IMR-90 (cell line): ENCODE data around the gene SPACDR. TPM values are rescaled to one million over a fixed set of nuclear protein-coding genes. Genes with fewer than 3 reads are reported as not detected.

Source experiments
- ATAC-seq: fragments of 200-7000 bp; cut with Tn5 transposase; 2 replicates; pipeline ENCODE4 v1.9.1; 2020; ENCODE audit warnings: low read depth, mild to moderate bottlenecking, moderate library complexity
- BruUV-seq: library from RNA; stranded (reverse); fragments of 400-500 nt; replicated peaks from 2 replicates; lab custom pipeline; 2021; lab: Mats Ljungman, UMichigan
- CTCF ChIA-PET: fragments of 300-600 bp; formaldehyde crosslinking; extraction: SDS; loops from one replicate; lab custom pipeline; 2021; ENCODE audit warnings: antibody characterized with exemption; lab: Yijun Ruan, JAX
- POLR2A ChIA-PET: fragments of 300-600 bp; sonication (Branson Sonifier 250); formaldehyde crosslinking; loops from one replicate; lab custom pipeline; 2022; ENCODE audit warnings: antibody characterized with exemption; ENCODE audit not compliant: unreplicated experiment; lab: Charles Lee
- DNase-seq: peaks from one replicate; pipeline ENCODE4 v3.0.0; 2013
- H2AFZ ChIP-seq: replicated peaks from 2 replicates; pipeline ENCODE3; 2013; ENCODE audit warnings: low read length, mild to moderate bottlenecking; ENCODE audit not compliant: poor library complexity
- H2AK5ac ChIP-seq: 2 replicates; pipeline ENCODE4 v1.6.1; 2013; ENCODE audit warnings: low read depth, low read length, inconsistent platforms
- H2AK9ac ChIP-seq: replicated peaks from 2 replicates; pipeline ENCODE3; 2013; ENCODE audit warnings: mild to moderate bottlenecking, low read depth, low read length, moderate library complexity; ENCODE audit not compliant: poor library complexity
- H2BK120ac ChIP-seq: 2 replicates; pipeline ENCODE4 v1.6.1; 2013; ENCODE audit warnings: low read depth, low read length, inconsistent platforms
- H2BK15ac ChIP-seq: 3 replicates; pipeline ENCODE4 v1.6.1; 2013; ENCODE audit warnings: low read depth, low read length, inconsistent platforms
- H2BK20ac ChIP-seq: 2 replicates; pipeline ENCODE4 v1.6.1; 2013; ENCODE audit warnings: low read depth, mild to moderate bottlenecking, inconsistent platforms, low read length, moderate library complexity
- H2BK5ac ChIP-seq: 2 replicates; pipeline ENCODE4 v1.6.1; 2013; ENCODE audit warnings: mild to moderate bottlenecking, low read depth, low read length, inconsistent platforms; ENCODE audit not compliant: poor library complexity, severe bottlenecking
- H3K14ac ChIP-seq: replicated peaks from 2 replicates; pipeline ENCODE4 v1.6.1; 2013; ENCODE audit warnings: low read depth, low read length, inconsistent platforms
- H3K18ac ChIP-seq: 2 replicates; pipeline ENCODE4 v1.6.1; 2013; ENCODE audit warnings: low read depth, low read length, control low read depth
- H3K23ac ChIP-seq: 2 replicates; pipeline ENCODE4 v1.6.1; 2013; ENCODE audit warnings: low read depth, low read length, inconsistent platforms
- H3K27ac ChIP-seq: 2 replicates; pipeline ENCODE4 v1.5.1; 2013; ENCODE audit warnings: mild to moderate bottlenecking, control low read depth, low read length; ENCODE audit not compliant: insufficient read depth
- H3K27me3 ChIP-seq: 2 replicates; pipeline ENCODE4 v1.6.1; 2013; ENCODE audit warnings: low read length; ENCODE audit not compliant: control insufficient read depth, insufficient read depth
- H3K36me3 ChIP-seq: 2 replicates; pipeline ENCODE4 v1.6.1; 2013; ENCODE audit warnings: low read length, mixed read lengths; ENCODE audit not compliant: control insufficient read depth, insufficient read depth
- H3K4ac ChIP-seq: 2 replicates; pipeline ENCODE4 v1.6.1; 2013; ENCODE audit warnings: low read depth, low read length, inconsistent platforms
- H3K4me1 ChIP-seq: 2 replicates; pipeline ENCODE4 v1.6.1; 2013; ENCODE audit warnings: low read length, mixed read lengths; ENCODE audit not compliant: control insufficient read depth, insufficient read depth
- H3K4me2 ChIP-seq: 2 replicates; pipeline ENCODE4 v1.6.1; 2013; ENCODE audit warnings: low read depth, mild to moderate bottlenecking, control low read depth, low read length, moderate library complexity
- H3K4me3 ChIP-seq: 2 replicates; pipeline ENCODE4 v1.5.1; 2013; ENCODE audit warnings: low read depth, mild to moderate bottlenecking, control low read depth, low read length, moderate library complexity; ENCODE audit not compliant: insufficient read depth
- H3K56ac ChIP-seq: 2 replicates; pipeline ENCODE4 v1.6.1; 2013; ENCODE audit warnings: low read length, inconsistent platforms; ENCODE audit not compliant: insufficient read depth; ENCODE audit errors: extremely low read depth
- H3K79me1 ChIP-seq, 2 experiments: 2 replicates each; pipeline ENCODE4 v1.6.1; 2013; ENCODE audit warnings: low read length in 2 of 2, inconsistent platforms in 1 of 2, low read depth in 1 of 2
- H3K9ac ChIP-seq: 2 replicates; pipeline ENCODE4 v1.6.1; 2013; ENCODE audit warnings: low read depth, low read length, control low read depth
- H3K9me1 ChIP-seq: 2 replicates; pipeline ENCODE4 v1.6.1; 2013; ENCODE audit warnings: low read length, inconsistent platforms; ENCODE audit not compliant: insufficient read depth
- H3K9me3 ChIP-seq: 2 replicates; pipeline ENCODE4 v1.6.1; 2013; ENCODE audit warnings: low read length; ENCODE audit not compliant: control insufficient read depth, insufficient read depth
- H4K20me1 ChIP-seq: 2 replicates; pipeline ENCODE4 v1.6.1; 2013; ENCODE audit warnings: low read length, inconsistent platforms; ENCODE audit not compliant: insufficient read depth
- H4K5ac ChIP-seq: 2 replicates; pipeline ENCODE4 v1.6.1; 2013; ENCODE audit warnings: mild to moderate bottlenecking, low read depth, low read length, control low read depth
- H4K8ac ChIP-seq, 2 experiments: 2 replicates each; pipeline ENCODE4 v1.6.1; 2013; ENCODE audit warnings: low read depth in 2 of 2, low read length in 2 of 2, control low read depth in 1 of 2, inconsistent platforms in 1 of 2
- H4K91ac ChIP-seq: 2 replicates; pipeline ENCODE4 v1.6.1; 2013; ENCODE audit warnings: low read depth, low read length, inconsistent platforms; ENCODE audit not compliant: insufficient read depth
- BHLHE40 ChIP-seq: fragments of 150-350 bp; IDR thresholded peaks from 2 replicates; pipeline ENCODE4 v1.6.1; 2016; ENCODE audit warnings: mild to moderate bottlenecking, low read depth, low read length
- CEBPB ChIP-seq: IDR thresholded peaks from 2 replicates; pipeline ENCODE4 v1.6.1; 2012; ENCODE audit warnings: low read depth, low read length, improper control_type of control experiment
- CHD1 ChIP-seq: IDR thresholded peaks from 2 replicates; pipeline ENCODE4 v1.6.1; 2012; ENCODE audit warnings: low read depth, low read length, improper control_type of control experiment
- CTCF ChIP-seq: conservative IDR thresholded peaks from 2 replicates; pipeline ENCODE4 v1.5.1; 2012; ENCODE audit warnings: mild to moderate bottlenecking, low read depth, low read length, improper control_type of control experiment
- ELK1 ChIP-seq: fragments of 150-350 bp; IDR thresholded peaks from 2 replicates; pipeline ENCODE4 v1.6.1; 2016; ENCODE audit warnings: low read depth, mild to moderate bottlenecking, low read length, moderate library complexity, borderline replicate concordance
- FOS ChIP-seq: fragments of 150-350 bp; IDR thresholded peaks from 2 replicates; pipeline ENCODE4 v1.6.1; 2016; ENCODE audit warnings: low read depth, low read length
- MAFK ChIP-seq: IDR thresholded peaks from 2 replicates; pipeline ENCODE4 v1.6.1; 2012; ENCODE audit warnings: low read depth, low read length, improper control_type of control experiment
- MAZ ChIP-seq: IDR thresholded peaks from 2 replicates; pipeline ENCODE4 v1.6.1; 2012; ENCODE audit warnings: low read depth, mild to moderate bottlenecking, low read length, improper control_type of control experiment, moderate library complexity, borderline replicate concordance
- MXI1 ChIP-seq: IDR thresholded peaks from 2 replicates; pipeline ENCODE4 v1.6.1; 2012; ENCODE audit warnings: low read depth, mild to moderate bottlenecking, low read length, moderate library complexity, borderline replicate concordance
- NFE2L2 ChIP-seq: fragments of 150-350 bp; IDR thresholded peaks from 2 replicates; pipeline ENCODE4 v1.6.1; 2016; ENCODE audit warnings: low read depth, mild to moderate bottlenecking, low read length
- POLR2A ChIP-seq: IDR thresholded peaks from 2 replicates; pipeline ENCODE4 v1.6.1; 2012; ENCODE audit warnings: mild to moderate bottlenecking, low read depth, low read length
- RAD21 ChIP-seq: IDR thresholded peaks from 2 replicates; pipeline ENCODE4 v1.6.1; 2012; ENCODE audit warnings: low read length, improper control_type of control experiment
- RCOR1 ChIP-seq: IDR thresholded peaks from 2 replicates; pipeline ENCODE4 v1.6.1; 2012; ENCODE audit warnings: mild to moderate bottlenecking, low read length, improper control_type of control experiment; ENCODE audit not compliant: insufficient replicate concordance
- RFX5 ChIP-seq: IDR thresholded peaks from 2 replicates; pipeline ENCODE4 v1.8.0; 2012; ENCODE audit warnings: low read depth, mild to moderate bottlenecking, low read length, moderate library complexity
- SMC3 ChIP-seq: fragments of 150-350 bp; IDR thresholded peaks from 2 replicates; pipeline ENCODE4 v1.6.1; 2016; ENCODE audit warnings: low read depth, mild to moderate bottlenecking, antibody characterized with exemption, low read length, moderate library complexity
- USF2 ChIP-seq: fragments of 150-350 bp; IDR thresholded peaks from 2 replicates; pipeline ENCODE4 v1.6.1; 2017; ENCODE audit warnings: mild to moderate bottlenecking, antibody characterized with exemption, low read length, low read depth
- WGBS, 2 experiments: methylation state at CpG; one replicate each; pipeline versions ENCODE4 v1.1.5 to v1.1.7; 2013; ENCODE audit warnings: missing lambda C conversion rate in 2 of 2; ENCODE audit not compliant: insufficient read length in 1 of 2; ENCODE audit errors: extremely low coverage in 2 of 2; 5-methylcytosine and 5-hydroxymethylcytosine counted together
- dilution Hi-C: fragments of 300-500 bp; cut with HindIII; formaldehyde crosslinking; loops from one replicate; pipeline ENCODE4 v1.14.3; 2018; ENCODE audit warnings: low sequenced_read_pairs; ENCODE audit not compliant: unreplicated experiment
- in situ Hi-C: fragments of 300-500 bp; cut with MboI; formaldehyde crosslinking; loops from 3 replicates; pipeline ENCODE4 v1.14.3; 2019; ENCODE audit warnings: low sequenced_read_pairs, inconsistent platforms, mixed read lengths
- intact Hi-C: fragments of 100-400 bp; cut with micrococcal nuclease; formaldehyde crosslinking; loops from 2 replicates; pipeline ENCODE4 v1.10.0; 2022
- polyA plus RNA-seq, 3 experiments: library from polyadenylated mRNA; depleted of rRNA; stranded (reverse); fragments of >200 nt; gene quantifications; 2 replicates each; pipeline ENCODE4 v1.2.3, GENCODE V29; 2012; ENCODE audit warnings: low replicate concordance in 1 of 3
- total RNA-seq: library from RNA; depleted of rRNA; stranded (reverse); fragments of >200 nt; gene quantifications from 2 replicates; pipeline ENCODE4 v1.2.3, GENCODE V29; 2012

The SPACDR gene
- total and polyA plus RNA-seq, 2 of the 4 experiments (the other 2 are of a cell fraction) = 0.54 to 2.1 TPM

- Histone ChIP-seq H3K4me3 (no peak overlapping the region; the same call in 1 of the 2 replicates), H3K79me1 (peaks cover 25 to 57% of the 10 kb centered on the region in 2 experiments; a peak in 3 of 4 replicates), H2BK5ac (no peak overlapping the region), H4K5ac (no peak overlapping the region), H3K4me2 (peak overlapping the region; percentile 93), H3K27me3 (no peaks in the 10 kb centered on the region), H4K91ac (no peak overlapping the region), H2AK9ac (peak overlapping the region; percentile 73), H3K14ac (no peak overlapping the region), H3K56ac (no peak overlapping the region), H3K36me3 (peaks cover 36% of the 10 kb centered on the region; the same call in 1 of the 2 replicates), H4K8ac (no peak overlapping the region), H4K20me1 (peaks cover 33% of the 10 kb centered on the region), H3K18ac (no peak overlapping the region), H2AK5ac (peak overlapping the region; percentile 64), H3K4ac (no peak overlapping the region), H3K9me1 (no peaks in the 10 kb centered on the region), H3K9me3 (no peaks in the 10 kb centered on the region), H3K27ac (0 out of 2 replicates have a peak overlapping the region, but pooled peaks have one; percentile 24), H3K4me1 (peaks cover 16% of the 10 kb centered on the region), H2BK120ac (no peak overlapping the region), H2BK20ac (no peak overlapping the region), H2BK15ac (no peak overlapping the region), H3K23ac (peak overlapping the region; percentile 75), H3K9ac (peak overlapping the region; percentile 32; the same call in 1 of the 2 replicates), H2AFZ (peak overlapping the region; percentile 52)
- DNase-seq (no peak), ATAC-seq (no peak)
- TF ChIP-seq MAFK (no peak), POLR2A (no peak), FOS (no peak), BHLHE40 (no peak), CEBPB (no peak), MXI1 (no peak), CHD1 (no peak), RAD21 (no peak), CTCF (no peak), SMC3 (no peak), RFX5 (no peak), NFE2L2 (no peak), USF2 (no peak), ELK1 (no peak), RCOR1 (no peak), MAZ (no peak)
- POLR2A ChIA-PET = no interaction called here
- intact Hi-C loops = loop anchor here (5.0 kb wide), 1 partner anchor 72 kb away; no protein-coding TSS in a partner anchor
- CTCF ChIA-PET = interaction anchor here (0.7 to 0.9 kb wide), 2 partner anchors 84 kb away, joined by 3 to 4 read pairs; no protein-coding TSS in a partner anchor
- BruUV-seq = no TSS peak
- no CpG with 5 or more reads among the region's 9 CpGs for WGBS, 2 experiments
- in situ Hi-C loops = loop anchor here (10.0 kb wide), 1 partner anchor 199 kb away; the partner anchor contains the start of gene GNB2
- dilution Hi-C loops = no loop called here
Measured at GRCh38 chr7:100475549-100475948, 11.5 kb upstream of the SPACDR start.
